ENCODE measurements around the gene RFTN1.

RFTN1 gene

DNA sequence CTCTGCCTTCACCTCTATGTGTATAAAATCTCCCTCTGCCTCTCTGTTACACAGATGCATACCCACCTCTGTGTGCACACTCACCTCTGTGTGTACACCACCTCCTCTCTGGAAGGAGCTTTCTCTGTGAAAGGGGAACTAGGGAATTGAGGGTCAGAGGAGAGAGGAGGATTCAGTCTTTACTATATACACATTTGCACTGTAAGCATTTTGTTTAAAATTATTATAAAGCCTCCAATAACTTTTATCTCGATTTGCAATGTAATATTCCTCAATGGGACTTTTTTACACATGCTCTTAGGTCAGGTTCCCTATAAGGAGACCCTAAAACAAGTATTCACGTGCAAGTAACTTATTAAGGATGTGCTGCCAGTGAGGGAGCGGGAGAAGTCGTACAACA, 166.0 kb downstream of the RFTN1 start:
- DNase-seq = no peak

- no peak for DNase-seq
These were observed 167.0 kb downstream of the RFTN1 start for GRCh38 chr3:16346413-16347081.

GRCh38 chr3:16343101-16343500, 170.4 kb downstream of the RFTN1 start:
- DNase-seq = no peak

DNA sequence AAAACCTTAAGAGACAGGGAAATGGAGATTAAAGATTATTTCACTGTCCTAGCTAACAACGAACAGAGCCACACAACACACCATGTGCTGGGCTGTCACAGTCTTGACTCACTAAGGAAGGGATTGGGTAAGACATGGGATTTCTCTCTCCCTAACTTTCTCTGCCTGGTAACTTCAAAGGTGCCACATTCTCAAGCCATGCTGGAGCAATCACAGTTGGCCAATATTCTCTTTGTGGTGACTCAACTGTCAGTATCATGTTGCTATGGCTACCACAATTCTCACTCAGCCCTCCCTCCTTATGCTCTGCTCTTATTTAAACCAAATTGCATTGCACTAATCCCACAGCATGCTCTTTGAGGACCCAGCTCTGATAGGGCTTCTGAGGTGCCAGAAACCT, 174.5 kb downstream of the RFTN1 start:
- no peak for DNase-seq

DNA sequence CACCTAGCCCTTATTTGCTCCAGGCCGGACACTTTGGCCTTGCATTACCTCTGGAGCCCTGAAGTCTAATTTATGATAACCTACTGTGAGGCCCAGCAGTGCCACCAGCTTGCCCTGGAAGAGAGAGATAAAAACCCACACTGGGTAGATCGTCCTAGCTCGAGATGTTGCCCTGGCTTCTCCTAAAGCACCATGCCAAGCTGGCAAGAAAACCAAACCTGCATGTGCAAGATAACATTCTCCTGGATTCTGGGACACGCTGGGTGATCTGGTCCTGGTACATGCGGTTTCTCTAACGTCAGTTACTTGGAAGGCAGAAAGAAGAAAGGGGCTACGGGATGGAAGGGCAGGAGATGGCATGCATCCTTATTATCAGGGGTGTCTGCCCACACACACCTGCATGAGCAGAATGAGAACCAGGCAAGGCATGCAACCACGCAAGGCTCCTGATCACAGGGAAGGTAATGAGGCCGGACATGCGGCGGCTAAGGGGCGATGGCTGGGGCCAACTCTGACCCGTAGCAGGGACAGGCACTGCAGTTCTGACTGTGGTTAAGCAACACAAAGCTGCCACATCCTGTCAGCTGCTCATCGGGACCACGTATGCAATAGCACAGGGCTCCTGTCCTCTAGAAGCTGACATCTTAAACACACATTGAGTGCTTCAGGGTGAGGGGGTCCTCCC, 175.5 kb downstream of the RFTN1 start:
- DNase-seq = peak; percentile 8

DNA sequence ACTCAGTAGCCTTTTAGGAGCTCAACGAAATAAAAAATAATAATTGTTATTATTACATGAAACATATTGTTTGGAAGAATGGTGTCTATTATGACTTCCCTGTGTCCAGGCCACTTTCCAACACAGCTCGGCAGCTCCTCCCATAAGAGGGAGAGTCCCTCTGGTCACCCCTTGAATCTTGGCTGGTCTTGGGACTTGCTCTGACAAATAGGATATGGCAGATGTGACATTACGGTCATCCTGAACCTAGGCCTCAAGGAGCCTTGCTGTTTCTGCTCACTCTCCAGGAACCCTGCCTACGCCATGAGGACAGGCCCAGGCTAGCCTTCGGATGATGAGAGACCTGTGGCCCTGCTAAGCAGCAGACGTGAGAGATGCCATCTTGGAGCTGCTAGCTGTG, 176.7 kb downstream of the RFTN1 start:
- DNase-seq = no peak

DNA sequence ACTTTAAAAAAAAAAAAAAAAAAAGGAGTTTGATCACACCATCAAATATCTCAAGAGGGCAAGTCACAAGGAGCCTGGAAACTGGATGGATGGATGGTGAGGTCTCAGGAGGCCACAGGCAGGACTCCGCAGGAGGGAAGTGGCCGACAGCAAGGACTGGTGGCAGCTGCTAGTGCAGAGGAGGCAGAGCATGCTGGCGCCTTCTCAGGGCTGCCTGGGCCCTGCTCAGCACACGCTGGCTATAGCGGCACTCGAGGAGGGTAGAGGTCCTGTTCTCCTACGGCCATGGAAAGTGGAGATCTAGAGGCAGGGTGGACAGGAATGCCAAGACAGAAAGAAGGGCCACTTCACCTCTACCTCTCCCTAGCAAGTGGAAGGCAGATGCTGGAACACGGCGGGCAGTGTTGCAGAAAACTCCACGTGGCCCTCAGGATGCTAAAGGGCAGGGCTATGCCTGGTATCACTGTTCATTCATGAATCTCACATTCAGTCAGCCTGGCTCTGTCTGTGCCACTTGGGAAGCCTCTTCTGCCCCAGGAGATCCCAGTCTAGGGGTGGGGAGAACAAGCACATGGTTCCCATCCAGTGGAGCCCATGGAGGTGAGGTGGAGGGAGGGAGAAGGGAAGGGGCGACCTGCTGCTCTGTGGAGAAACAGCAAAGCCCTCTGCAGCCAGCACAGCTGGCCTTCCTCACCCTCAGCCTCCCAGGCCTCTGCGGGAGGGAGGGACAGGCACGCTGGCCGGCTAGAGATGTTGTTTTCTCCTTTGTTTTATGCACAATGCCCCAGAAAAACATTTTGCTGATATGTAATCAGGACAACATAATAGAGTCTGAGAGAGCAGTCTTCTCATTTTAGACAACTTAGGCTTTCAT, 177.5 kb downstream of the RFTN1 start:
- DNase-seq = no peak

DNA sequence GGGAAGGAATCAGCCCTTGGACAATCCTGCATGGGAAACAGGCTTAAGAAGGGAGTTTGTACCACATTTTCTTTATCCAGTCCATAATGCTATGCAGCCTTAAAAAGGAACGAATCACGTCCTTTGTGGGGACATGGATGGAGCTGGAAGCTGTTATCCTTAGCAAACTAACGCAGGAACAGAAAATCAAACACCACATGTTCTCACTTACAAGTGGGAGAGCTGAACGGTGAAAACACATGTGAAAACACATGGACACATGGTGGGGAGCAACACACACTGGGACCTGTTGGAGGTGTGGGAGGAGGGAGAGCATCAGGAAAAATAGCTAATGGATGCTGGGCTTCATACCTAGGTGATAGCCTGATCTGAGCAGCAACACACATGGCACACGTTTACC, 178.2 kb downstream of the RFTN1 start:
- no peak for DNase-seq

DNA sequence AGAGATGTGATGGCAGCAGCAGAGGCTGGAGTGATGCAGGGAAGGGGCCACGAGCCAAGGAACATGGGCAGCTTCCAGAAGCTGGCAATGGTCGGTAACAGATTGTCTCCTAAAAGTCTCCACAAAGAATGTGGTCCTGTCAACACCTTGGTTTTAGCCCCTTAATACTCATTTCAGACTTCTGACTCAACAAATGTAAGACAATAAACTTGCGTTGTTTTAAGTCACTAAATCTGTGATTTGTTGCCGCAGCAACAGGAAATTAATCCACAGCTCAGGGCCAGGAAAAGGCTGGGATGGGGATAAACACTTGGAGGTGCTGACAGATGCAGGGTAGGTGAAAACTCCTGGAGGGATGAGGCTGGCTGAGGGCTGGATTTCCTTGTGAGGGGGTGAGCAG, 178.6 kb downstream of the RFTN1 start:
- no peak for DNase-seq

DNA sequence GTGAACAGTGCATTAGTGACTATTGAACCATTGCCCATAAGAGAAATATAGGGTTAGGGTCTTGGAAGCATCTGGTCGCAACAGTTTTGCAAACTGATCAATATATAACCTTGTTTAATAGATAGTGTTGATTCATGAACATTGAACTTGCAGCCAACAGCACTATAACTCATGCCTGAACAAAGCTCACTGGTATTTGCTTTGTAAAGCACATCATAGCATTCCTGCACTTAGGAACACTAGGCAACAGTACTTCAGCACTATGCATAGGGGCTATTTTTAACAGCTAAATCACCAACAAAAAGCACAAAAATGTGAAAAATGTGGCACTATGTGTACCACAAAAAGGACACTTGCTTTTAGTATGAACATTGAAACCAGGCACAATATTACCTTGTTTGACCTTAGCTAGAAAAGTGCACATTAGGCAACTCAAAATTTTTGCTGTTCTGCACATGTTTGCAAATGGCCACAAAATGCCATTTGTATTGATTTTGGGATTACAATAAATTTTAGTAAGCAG, 180.5 kb downstream of the RFTN1 start:
- DNase-seq = no peak

- no peak for DNase-seq
These were observed 182.1 kb downstream of the RFTN1 start for GRCh38 chr3:16331319-16331883.

- no peak for DNase-seq
These were observed 183.1 kb downstream of the RFTN1 start for GRCh38 chr3:16330351-16330750.

GRCh38 chr3:16329826-16330129, 183.7 kb downstream of the RFTN1 start:
- DNase-seq = no peak

DNA sequence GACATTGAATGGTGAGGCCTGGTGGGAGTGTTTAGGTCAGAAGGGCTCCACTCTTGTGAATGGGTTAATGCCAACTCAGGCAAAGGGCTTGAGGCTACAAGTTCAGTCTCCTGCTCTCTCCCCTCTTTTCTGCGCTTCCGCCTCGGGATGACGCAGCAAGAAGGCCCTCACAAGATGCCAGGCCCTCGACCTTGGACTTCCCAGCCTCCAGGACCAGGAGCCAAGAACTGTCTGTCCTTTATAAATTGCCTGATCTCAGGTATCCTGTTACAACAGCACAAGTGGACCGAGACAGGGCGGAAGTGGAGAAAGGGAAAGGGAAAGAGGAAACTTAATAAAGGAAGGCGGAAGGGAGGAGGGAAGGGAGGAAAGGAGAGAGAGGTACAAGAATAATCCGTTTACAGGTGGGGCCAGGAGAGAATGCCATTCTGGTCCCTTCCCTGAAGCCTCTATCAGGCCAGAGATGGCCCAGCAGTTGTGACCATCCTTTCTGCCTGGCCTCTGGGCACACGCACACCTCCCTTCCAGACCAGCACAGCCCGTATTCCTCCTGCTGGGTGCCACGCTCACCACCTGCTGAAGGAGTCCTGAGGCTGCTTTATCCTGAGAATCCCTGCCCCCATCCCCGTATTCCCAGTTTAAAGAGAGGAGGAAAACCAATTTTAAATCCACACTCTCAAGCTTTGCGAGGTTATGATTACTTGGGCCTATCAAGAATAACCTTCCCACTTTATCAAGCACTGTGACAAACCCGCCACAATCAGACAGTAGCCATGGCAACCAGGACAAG, 184.3 kb downstream of the RFTN1 start:
- no peak for DNase-seq

GRCh38 chr3:16328124-16328523, 185.4 kb downstream of the RFTN1 start:
- DNase-seq = no peak

GRCh38 chr3:16326724-16327349, 186.7 kb downstream of the RFTN1 start:
- DNase-seq = no peak

GRCh38 chr3:16325850-16326249, 187.6 kb downstream of the RFTN1 start:
- DNase-seq = no peak

DNA sequence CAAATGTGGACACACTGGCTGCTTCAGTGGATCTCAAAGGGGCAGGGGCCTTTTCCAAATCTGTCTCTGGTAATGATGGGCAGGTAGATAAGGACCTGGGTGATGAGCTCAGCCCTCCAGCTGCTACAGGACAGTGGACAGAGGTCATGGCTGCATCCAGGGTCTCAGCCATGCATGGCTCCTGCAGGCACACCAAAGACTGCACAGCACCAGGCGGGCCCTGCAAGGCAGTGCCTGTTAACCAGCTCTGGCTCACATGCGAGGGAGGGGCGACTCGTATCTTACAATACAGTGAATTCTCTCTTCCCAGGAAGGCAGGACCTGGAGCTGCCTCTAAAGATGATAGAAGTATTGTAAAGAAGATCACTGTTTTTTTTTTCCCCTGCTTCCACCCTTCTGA, 189.8 kb downstream of the RFTN1 start:
- no peak for DNase-seq

- DNase-seq = no peak
These were observed 191.3 kb downstream of the RFTN1 start for GRCh38 chr3:16322189-16322588.

DNA sequence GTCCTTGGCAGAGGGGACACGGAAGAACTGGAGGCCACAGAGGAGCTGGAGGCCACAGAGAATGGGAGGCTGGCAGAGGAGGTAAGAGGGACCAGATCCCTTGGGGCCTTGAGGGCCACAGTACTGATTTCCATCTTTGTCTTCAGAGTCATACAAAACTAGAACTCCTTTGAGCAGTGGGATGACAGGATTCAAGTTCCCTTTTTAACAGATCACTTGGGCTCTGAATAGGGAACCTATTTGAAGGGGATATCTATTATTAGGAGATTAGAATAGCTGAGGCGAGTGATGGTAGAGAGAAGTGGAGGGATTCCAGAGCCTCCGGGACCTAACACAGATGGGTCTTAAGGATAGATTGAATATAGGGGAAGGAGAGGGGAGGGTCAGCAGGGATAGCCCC, 192.8 kb downstream of the RFTN1 start:
- DNase-seq = no peak

DNA sequence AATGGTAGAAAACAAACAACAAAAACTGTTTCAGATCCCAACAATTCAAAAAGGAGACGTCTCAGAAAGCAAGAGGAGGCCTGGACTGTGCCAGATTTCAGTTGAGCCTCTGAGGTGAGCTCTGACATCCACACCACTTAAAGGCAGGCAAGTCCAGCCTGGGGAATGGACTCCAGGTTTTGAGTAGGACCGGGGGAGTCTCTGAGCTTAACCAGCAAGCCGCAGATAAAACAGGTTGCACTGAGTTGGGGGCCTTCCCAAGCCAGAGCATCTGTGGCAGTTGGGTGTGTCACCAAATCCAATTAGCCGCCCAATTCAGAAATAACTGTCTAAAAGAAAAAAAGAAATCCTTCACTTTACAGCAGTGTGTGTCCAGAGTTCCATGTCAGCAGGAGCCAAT, 193.8 kb downstream of the RFTN1 start:
- no peak for DNase-seq

- no peak for DNase-seq
These were observed 194.2 kb downstream of the RFTN1 start for GRCh38 chr3:16319307-16319706.
